A549 (cell line): ENCODE measurements around the gene COQ8B. TPM values are rescaled to one million over a fixed set of nuclear protein-coding genes. Genes with fewer than 3 reads are reported as not detected.

ENCODE experiments used
- ATAC-seq, 2 experiments: fragments of 200-7000 bp in 1 of 2; fragments of >200 bp in 1 of 2; cut with Nextera tagmentation in 1 of 2; cut with Tn5 transposase in 1 of 2; 3 replicates each; pipeline versions ENCODE4 v1.8.0 to v1.9.1; 2018 to 2020; ENCODE audit warnings: mild to moderate bottlenecking in 1 of 2, moderate library complexity in 1 of 2
- CTCF ChIA-PET: fragments of 300-600 bp; sonication (Branson Sonifier 250); formaldehyde crosslinking; extraction: SDS; loops from one replicate; lab custom pipeline; 2021; ENCODE audit warnings: antibody characterized with exemption, inconsistent platforms; lab: Yijun Ruan, JAX
- POLR2A ChIA-PET: fragments of 350-600 bp; formaldehyde crosslinking; extraction: SDS; loops from one replicate; lab custom pipeline; 2021; ENCODE audit warnings: antibody characterized with exemption, inconsistent platforms; lab: Yijun Ruan, JAX
- DNase-seq, 2 experiments: peaks; one replicate each; pipeline versions ENCODE4 v3.0.0 to v3.0.0-alpha.2; 2011 to 2016; ENCODE audit warnings: low read depth in 1 of 2, low spot score in 1 of 2
- FAIRE-seq: peaks from 2 replicates; lab custom pipeline; 2011; peaks lifted over from hg19 to GRCh38; lab: Jason Lieb, UNC
- H3K27ac ChIP-seq, 2 experiments: fragments of >200 bp; sonication (Bioruptor Twin); formaldehyde crosslinking; 3 replicates each; pipeline ENCODE4 v1.5.1; 2016 to 2017
- H3K4me1 ChIP-seq: fragments of >200 bp; sonication (Bioruptor Twin); formaldehyde crosslinking; 3 replicates; pipeline ENCODE4 v1.6.1; 2016
- H3K4me2 ChIP-seq: fragments of >200 bp; sonication (Bioruptor Twin); formaldehyde crosslinking; 3 replicates; pipeline ENCODE4 v1.6.1; 2016
- H3K4me3 ChIP-seq: fragments of >200 bp; sonication (Bioruptor Twin); formaldehyde crosslinking; 3 replicates; pipeline ENCODE4 v1.5.1; 2016
- H3K9me3 ChIP-seq: fragments of >200 bp; sonication (Bioruptor Twin); formaldehyde crosslinking; 3 replicates; pipeline ENCODE4 v1.6.1; 2016
- BHLHE40 ChIP-seq: IDR thresholded peaks from 2 replicates; pipeline ENCODE4 v1.6.1; 2012; ENCODE audit warnings: low read depth, low read length, inconsistent platforms
- CEBPB ChIP-seq, 2 experiments: fragments of >200 bp in 1 of 2; sonication (Bioruptor Twin) in 1 of 2; formaldehyde crosslinking in 1 of 2; IDR thresholded peaks; 2 replicates each; pipeline ENCODE4 v1.6.1; 2012 to 2016
- CHD2 ChIP-seq: fragments of 150-350 bp; IDR thresholded peaks from 2 replicates; pipeline ENCODE4 v1.6.1; 2014; ENCODE audit warnings: low read length; ENCODE audit not compliant: partially characterized antibody
- CHD4 ChIP-seq: fragments of 200-600 bp; sonication (generic); IDR thresholded peaks from 2 replicates; pipeline ENCODE4 v1.6.1; 2016; ENCODE audit warnings: antibody characterized with exemption, mild to moderate bottlenecking, borderline replicate concordance
- HOXA7 ChIP-seq: fragments of 250-450 bp; sonication (Bioruptor Pico); IDR thresholded peaks from 2 replicates; pipeline ENCODE4 v1.5.0; 2020; ENCODE audit warnings: mild to moderate bottlenecking, moderate library complexity
- HOXB13 ChIP-seq: fragments of 250-450 bp; sonication (Bioruptor Pico); IDR thresholded peaks from 2 replicates; pipeline ENCODE4 v1.5.0; 2020; ENCODE audit warnings: low read depth, mild to moderate bottlenecking, moderate library complexity
- KDM1A ChIP-seq: fragments of 200-600 bp; sonication (generic); IDR thresholded peaks from 2 replicates; pipeline ENCODE4 v1.6.1; 2016; ENCODE audit warnings: low read depth, mild to moderate bottlenecking
- KDM5A ChIP-seq: fragments of 200-600 bp; sonication (generic); IDR thresholded peaks from 2 replicates; pipeline ENCODE4 v1.6.1; 2016; ENCODE audit warnings: antibody characterized with exemption, mild to moderate bottlenecking
- MAFK ChIP-seq: fragments of 450-650 bp; IDR thresholded peaks from 2 replicates; pipeline ENCODE4 v1.6.1; 2014; ENCODE audit not compliant: partially characterized antibody
- MAZ ChIP-seq: fragments of 150-350 bp; IDR thresholded peaks from 2 replicates; pipeline ENCODE4 v1.6.1; 2014; ENCODE audit warnings: antibody characterized with exemption, low read depth, low read length, borderline replicate concordance
- MYC ChIP-seq: IDR thresholded peaks from 2 replicates; pipeline ENCODE4 v1.6.1; 2012; ENCODE audit warnings: mild to moderate bottlenecking, inconsistent platforms, low read length, improper control_type of control experiment, borderline replicate concordance
- NFE2L2 ChIP-seq: fragments of 150-350 bp; conservative IDR thresholded peaks from 2 replicates; pipeline ENCODE4 v1.6.1; 2014; ENCODE audit warnings: low read length
- NPAS2 ChIP-seq: fragments of 250-450 bp; sonication (Bioruptor Pico); IDR thresholded peaks from 2 replicates; pipeline ENCODE4 v1.8.0; 2022; ENCODE audit warnings: mild to moderate bottlenecking, moderate library complexity, borderline replicate concordance
- POLR2A ChIP-seq: IDR thresholded peaks from 2 replicates; pipeline ENCODE4 v1.6.1; 2012; ENCODE audit warnings: mild to moderate bottlenecking, low read length
- POLR2AphosphoS2 ChIP-seq: conservative IDR thresholded peaks from 2 replicates; pipeline ENCODE4 v1.6.1; 2012; ENCODE audit warnings: low read length, improper control_type of control experiment, inconsistent platforms
- RNF2 ChIP-seq: fragments of 200-600 bp; sonication (generic); IDR thresholded peaks from 2 replicates; pipeline ENCODE4 v1.6.1; 2016; ENCODE audit warnings: low read depth, mild to moderate bottlenecking, antibody characterized with exemption, moderate library complexity, borderline replicate concordance
- SMC3 ChIP-seq: fragments of >200 bp; sonication (Bioruptor Twin); formaldehyde crosslinking; IDR thresholded peaks from 3 replicates; pipeline ENCODE4 v1.6.1; 2018; ENCODE audit warnings: inconsistent platforms
- TFCP2L1 ChIP-seq: fragments of 250-450 bp; sonication (Bioruptor Pico); IDR thresholded peaks from 2 replicates; pipeline ENCODE4 v1.5.0; 2021; ENCODE audit warnings: mild to moderate bottlenecking
- ZNF302 ChIP-seq: fragments of 250-450 bp; sonication (Bioruptor Pico); IDR thresholded peaks from 2 replicates; pipeline ENCODE4 v1.9.0; 2021; ENCODE audit warnings: inconsistent platforms, mild to moderate bottlenecking, moderate library complexity
- WGBS: methylation state at CpG from one replicate; pipeline ENCODE4 v1.1.6; 2017; ENCODE audit errors: missing lambda C conversion rate; 5-methylcytosine and 5-hydroxymethylcytosine counted together
- polyA plus RNA-seq, 4 experiments: library from polyadenylated mRNA; depleted of rRNA in 3 of 4; stranded (reverse); fragments of >200 nt; fragmentation: RNase III in 1 of 4; extraction: RNeasy Plus Mini Kit Qiagen cat#74134 plus additional on column Dnase treatment in 1 of 4; gene quantifications; 2 replicates in 3 of 4; 3 replicates in 1 of 4; pipeline ENCODE4 v1.2.3, GENCODE V29; 2011 to 2017
- TF ChIP-seq, protein P1 (sequence below): IDR thresholded peaks from 2 replicates; pipeline ENCODE4 v1.6.1; 2012; ENCODE audit warnings: low read depth, borderline replicate concordance
- TF ChIP-seq, protein P2 (sequence below): fragments of 200-600 bp; sonication (generic); IDR thresholded peaks from 2 replicates; pipeline ENCODE4 v1.6.1; 2016; ENCODE audit warnings: antibody characterized with exemption, mild to moderate bottlenecking, moderate library complexity

Gene COQ8B
- polyA plus RNA-seq, 2 of the 4 experiments (the other 2 are of a cell fraction) = 47.2 to 63.6 TPM

DNA sequence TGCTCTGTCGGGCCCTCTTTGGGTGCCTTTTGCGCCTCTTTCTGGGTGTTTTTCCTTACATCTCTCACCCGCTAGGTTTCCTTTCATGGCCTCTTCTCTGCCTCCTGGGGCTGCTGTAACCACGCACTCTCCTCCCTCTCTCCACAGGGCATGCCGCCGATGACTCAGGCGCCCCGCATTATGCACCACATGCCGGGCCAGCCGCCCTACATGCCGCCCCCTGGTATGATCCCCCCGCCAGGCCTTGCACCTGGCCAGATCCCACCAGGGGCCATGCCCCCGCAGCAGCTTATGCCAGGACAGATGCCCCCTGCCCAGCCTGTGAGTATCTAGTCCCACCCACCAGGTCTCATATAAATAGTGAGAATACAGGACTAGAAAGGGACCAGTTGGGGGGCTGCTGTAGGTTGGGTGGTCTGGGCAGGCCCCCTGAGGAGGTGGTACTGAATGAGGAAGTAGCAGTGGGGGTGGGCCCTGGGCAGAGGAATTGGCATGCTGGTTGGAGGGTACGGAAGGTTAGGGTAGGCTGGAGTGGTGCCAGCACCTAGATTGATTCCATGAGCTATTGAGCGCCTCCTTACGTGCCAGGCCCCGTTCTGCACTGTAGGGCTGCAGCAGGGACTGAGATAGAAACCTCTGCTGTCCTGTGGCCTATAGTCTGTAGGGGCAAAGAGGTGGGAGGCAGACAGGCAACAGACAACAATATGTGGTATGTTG is 46.2 kb upstream of the COQ8B start:
- Histone ChIP-seq H3K9me3 (no peaks in the 10 kb centered on the region), H3K4me1 (no peaks in the 10 kb centered on the region), H3K4me2 (no peak overlapping the region), H3K27ac (no peak overlapping the region), H3K4me3 (no peak overlapping the region)
- TF ChIP-seq POLR2AphosphoS2 (no peak), MAZ (no peak), HOXB13 (CRISPR knock-in tag) (no peak), CEBPB (IDR thresholded peaks at IDR 0.05) (no peak), RNF2 (no peak), MYC (no peak), ZNF302 (CRISPR knock-in tag) (no peak), CHD4 (no peak), HOXA7 (CRISPR knock-in tag) (no peak), CHD2 (no peak), TFCP2L1 (CRISPR knock-in tag) (no peak), POLR2A (no peak)
- TF ChIP-seq, protein P1, sequence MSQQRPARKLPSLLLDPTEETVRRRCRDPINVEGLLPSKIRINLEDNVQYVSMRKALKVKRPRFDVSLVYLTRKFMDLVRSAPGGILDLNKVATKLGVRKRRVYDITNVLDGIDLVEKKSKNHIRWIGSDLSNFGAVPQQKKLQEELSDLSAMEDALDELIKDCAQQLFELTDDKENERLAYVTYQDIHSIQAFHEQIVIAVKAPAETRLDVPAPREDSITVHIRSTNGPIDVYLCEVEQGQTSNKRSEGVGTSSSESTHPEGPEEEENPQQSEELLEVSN = no peak
- TF ChIP-seq, protein P2, sequence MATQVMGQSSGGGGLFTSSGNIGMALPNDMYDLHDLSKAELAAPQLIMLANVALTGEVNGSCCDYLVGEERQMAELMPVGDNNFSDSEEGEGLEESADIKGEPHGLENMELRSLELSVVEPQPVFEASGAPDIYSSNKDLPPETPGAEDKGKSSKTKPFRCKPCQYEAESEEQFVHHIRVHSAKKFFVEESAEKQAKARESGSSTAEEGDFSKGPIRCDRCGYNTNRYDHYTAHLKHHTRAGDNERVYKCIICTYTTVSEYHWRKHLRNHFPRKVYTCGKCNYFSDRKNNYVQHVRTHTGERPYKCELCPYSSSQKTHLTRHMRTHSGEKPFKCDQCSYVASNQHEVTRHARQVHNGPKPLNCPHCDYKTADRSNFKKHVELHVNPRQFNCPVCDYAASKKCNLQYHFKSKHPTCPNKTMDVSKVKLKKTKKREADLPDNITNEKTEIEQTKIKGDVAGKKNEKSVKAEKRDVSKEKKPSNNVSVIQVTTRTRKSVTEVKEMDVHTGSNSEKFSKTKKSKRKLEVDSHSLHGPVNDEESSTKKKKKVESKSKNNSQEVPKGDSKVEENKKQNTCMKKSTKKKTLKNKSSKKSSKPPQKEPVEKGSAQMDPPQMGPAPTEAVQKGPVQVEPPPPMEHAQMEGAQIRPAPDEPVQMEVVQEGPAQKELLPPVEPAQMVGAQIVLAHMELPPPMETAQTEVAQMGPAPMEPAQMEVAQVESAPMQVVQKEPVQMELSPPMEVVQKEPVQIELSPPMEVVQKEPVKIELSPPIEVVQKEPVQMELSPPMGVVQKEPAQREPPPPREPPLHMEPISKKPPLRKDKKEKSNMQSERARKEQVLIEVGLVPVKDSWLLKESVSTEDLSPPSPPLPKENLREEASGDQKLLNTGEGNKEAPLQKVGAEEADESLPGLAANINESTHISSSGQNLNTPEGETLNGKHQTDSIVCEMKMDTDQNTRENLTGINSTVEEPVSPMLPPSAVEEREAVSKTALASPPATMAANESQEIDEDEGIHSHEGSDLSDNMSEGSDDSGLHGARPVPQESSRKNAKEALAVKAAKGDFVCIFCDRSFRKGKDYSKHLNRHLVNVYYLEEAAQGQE = no peak
- ChIA-PET POLR2A (interaction anchor here (1.0 kb wide), 1 partner anchor 12 kb away, joined by 5 read pairs; the partner anchor contains the start of gene ACTMAP), CTCF (interaction anchor here (0.5 to 1.4 kb wide), 2 partner anchors 14 to 117 kb away, joined by 3 to 4 read pairs; no protein-coding TSS in a partner anchor)
- WGBS = 92% methylated on average over 16 of the region's 17 CpGs
- DNase-seq (no peak), FAIRE-seq (no peak), ATAC-seq (no peak)

DNA sequence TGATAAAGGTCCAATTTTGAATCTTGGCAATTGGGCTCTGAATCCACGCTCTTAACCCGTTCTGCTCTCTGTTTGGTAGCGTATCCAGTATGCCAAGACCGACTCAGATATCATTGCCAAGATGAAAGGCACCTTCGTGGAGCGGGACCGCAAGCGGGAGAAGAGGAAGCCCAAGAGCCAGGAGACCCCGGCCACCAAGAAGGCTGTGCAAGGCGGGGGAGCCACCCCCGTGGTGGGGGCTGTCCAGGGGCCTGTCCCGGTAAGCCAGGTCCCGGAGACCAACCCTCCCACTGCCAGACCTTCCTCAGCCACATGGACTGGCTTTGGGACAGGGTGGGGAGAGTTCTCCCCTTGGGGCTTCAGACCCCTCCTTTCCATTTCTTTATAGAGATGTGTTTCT is 42.7 kb upstream of the COQ8B start:
- ChIA-PET POLR2A (interaction anchor here (0.6 to 1.5 kb wide), 3 partner anchors 9 to 1113 kb away, joined by 3 to 5 read pairs (median 4); partner anchors contain the start of genes ACTMAP and RAB4B), CTCF (interaction anchor here (0.6 to 9.7 kb wide), 5 partner anchors 15 to 244 kb away, joined by 3 to 71 read pairs (median 4); partner anchors contain the start of gene RAB4B)
- 94% methylated on average over 13 of the region's 13 CpGs for WGBS
- H3K27ac ChIP-seq = no peak overlapping the region
- no peak for DNase-seq
- no peaks in the 10 kb centered on the region for H3K9me3 ChIP-seq
- H3K4me1 ChIP-seq = peaks cover 21% of the 10 kb centered on the region
- H3K4me2 ChIP-seq = no peak overlapping the region
- TF ChIP-seq POLR2A (no peak), BHLHE40 (no peak), NPAS2 (no peak), KDM1A (no peak)
- ATAC-seq = no peak
- no peak for FAIRE-seq
- H3K4me3 ChIP-seq = no peak overlapping the region

DNA sequence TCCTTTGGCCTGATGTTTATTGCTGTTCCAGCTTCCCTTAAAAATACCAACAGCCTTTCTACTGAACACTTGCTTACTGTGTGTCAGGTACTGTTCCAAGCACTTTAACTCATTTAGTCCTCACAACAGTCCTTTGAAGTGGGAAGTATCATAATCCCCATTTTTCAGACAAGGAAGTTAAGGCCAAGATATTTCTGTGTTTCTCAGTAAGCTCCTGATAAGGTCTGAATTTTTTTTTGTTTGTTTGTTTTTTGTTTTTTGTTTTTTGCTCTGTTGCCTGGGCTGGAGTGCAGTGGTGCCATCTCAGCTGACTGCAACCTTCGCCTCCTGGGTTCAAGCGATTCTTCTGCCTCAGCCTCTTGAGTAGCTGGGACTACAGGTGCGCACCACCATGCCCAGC is 41.8 kb upstream of the COQ8B start:
- CTCF ChIA-PET = interaction anchor here (0.5 to 9.7 kb wide), 10 partner anchors 16 to 294 kb away, joined by 4 to 71 read pairs (median 4); partner anchors contain the start of genes EGLN2 and RAB4B
- H3K4me3 ChIP-seq = no peak overlapping the region
- ATAC-seq = no peak
- no peak for DNase-seq
- no peaks in the 10 kb centered on the region for H3K9me3 ChIP-seq
- TF ChIP-seq POLR2AphosphoS2 (no peak), NFE2L2 (no peak), KDM5A (no peak), MAFK (no peak), TFCP2L1 (CRISPR knock-in tag) (no peak), NPAS2 (no peak), SMC3 (no peak)
- no peak overlapping the region for H3K4me2 ChIP-seq
- POLR2A ChIA-PET = interaction anchor here (1.0 to 1.5 kb wide), 4 partner anchors 8 to 41 kb away, joined by 3 to 5 read pairs (median 4); partner anchors contain the start of genes ACTMAP, COQ8B, ITPKC and RAB4B
- FAIRE-seq = peak; percentile 83
- peaks cover 30% of the 10 kb centered on the region for H3K4me1 ChIP-seq
- H3K27ac ChIP-seq = no peak overlapping the region
- WGBS = 94% methylated on average over 3 of the region's 3 CpGs
